Karpas-422 (cell line): ENCODE measurements around the gene WNT7A. TPM values are rescaled to one million over a fixed set of nuclear protein-coding genes. Genes with fewer than 3 reads are reported as not detected.

Source experiments
- DNase-seq: peaks from one replicate; pipeline ENCODE4 v3.0.0-alpha.2; 2015
- H2AFZ ChIP-seq: fragments of 200-600 bp; sonication (generic); 2 replicates; pipeline ENCODE4 v1.6.1; 2014; ENCODE audit warnings: antibody characterized with exemption, low read length, mixed read lengths
- H3K27ac ChIP-seq: fragments of 200-600 bp; sonication (generic); 2 replicates; pipeline ENCODE4 v1.5.1; 2014; ENCODE audit warnings: mild to moderate bottlenecking, low read length, moderate library complexity
- H3K27me3 ChIP-seq: fragments of 200-600 bp; sonication (generic); 2 replicates; pipeline ENCODE4 v1.6.1; 2014; ENCODE audit warnings: low read length, mixed read lengths
- H3K36me3 ChIP-seq: fragments of 200-600 bp; sonication (generic); 2 replicates; pipeline ENCODE4 v1.6.1; 2014; ENCODE audit warnings: low read length, mixed read lengths; ENCODE audit not compliant: insufficient read depth
- H3K4me1 ChIP-seq: fragments of 200-600 bp; sonication (generic); 2 replicates; pipeline ENCODE4 v1.6.1; 2014; ENCODE audit warnings: mild to moderate bottlenecking, low read length, mixed read lengths
- H3K4me2 ChIP-seq: fragments of 200-600 bp; sonication (generic); 2 replicates; pipeline ENCODE4 v1.6.1; 2014; ENCODE audit warnings: low read length, low read depth, mild to moderate bottlenecking; ENCODE audit not compliant: poor library complexity, severe bottlenecking
- H3K4me3 ChIP-seq: fragments of 200-600 bp; sonication (generic); 2 replicates; pipeline ENCODE4 v1.5.1; 2014; ENCODE audit warnings: mild to moderate bottlenecking, antibody characterized with exemption, low read length, mixed read lengths
- H3K79me2 ChIP-seq: fragments of 200-600 bp; sonication (generic); 2 replicates; pipeline ENCODE4 v1.6.1; 2014; ENCODE audit warnings: mild to moderate bottlenecking, low read length, mixed read lengths
- H3K9ac ChIP-seq: fragments of 200-600 bp; sonication (generic); 2 replicates; pipeline ENCODE4 v1.6.0; 2014; ENCODE audit warnings: low read length
- H3K9me2 ChIP-seq: fragments of 200-600 bp; sonication (generic), shearing (Covaris generic); replicated peaks from 2 replicates; pipeline ENCODE4 v1.6.0; 2014; ENCODE audit warnings: mild to moderate bottlenecking, low read length, moderate library complexity; ENCODE audit not compliant: insufficient read depth
- H3K9me3 ChIP-seq: fragments of 300-700, 200-600 bp; sonication (generic); 2 replicates; pipeline ENCODE4 v1.6.1; 2014; ENCODE audit warnings: low read length, mixed read lengths
- H4K20me1 ChIP-seq: fragments of 200-600 bp; sonication (generic); 2 replicates; pipeline ENCODE4 v1.6.1; 2014; ENCODE audit warnings: mild to moderate bottlenecking, antibody characterized with exemption, low read length, low read depth; ENCODE audit not compliant: insufficient read depth
- total RNA-seq: library from RNA; depleted of rRNA; stranded (reverse); fragments of >200 nt; shearing (Covaris generic); gene quantifications from 2 replicates; pipeline ENCODE4 v1.2.3, GENCODE V29; 2014; ENCODE audit warnings: low replicate concordance

The WNT7A gene
- total RNA-seq, 1 experiment from 2014 or later, result not detected

GRCh38 chr3:13873818-13874217 lies 6.1 kb downstream of the WNT7A start:
- H3K36me3 ChIP-seq, result no peaks in the 10 kb centered on the region
- H4K20me1 ChIP-seq, result no peaks in the 10 kb centered on the region
- H3K79me2 ChIP-seq, result no peaks in the 10 kb centered on the region
- H3K9me2 ChIP-seq, result no peaks in the 10 kb centered on the region
- no peak overlapping the region for H2AFZ ChIP-seq
- no peak for DNase-seq
- H3K4me1 ChIP-seq, result no peaks in the 10 kb centered on the region
- H3K9ac ChIP-seq, result no peak overlapping the region
- no peak overlapping the region for H3K4me3 ChIP-seq
- no peak overlapping the region for H3K27ac ChIP-seq
- H3K27me3 ChIP-seq, result no peaks in the 10 kb centered on the region
- H3K4me2 ChIP-seq, result no peak overlapping the region
- no peaks in the 10 kb centered on the region for H3K9me3 ChIP-seq

- H3K9me3 ChIP-seq, result no peaks in the 10 kb centered on the region
- no peaks in the 10 kb centered on the region for H3K27me3 ChIP-seq
- no peak overlapping the region for H3K27ac ChIP-seq
- DNase-seq, result no peak
- no peaks in the 10 kb centered on the region for H3K4me1 ChIP-seq
- no peaks in the 10 kb centered on the region for H3K79me2 ChIP-seq
- H3K4me3 ChIP-seq, result no peak overlapping the region
- H3K9ac ChIP-seq, result no peak overlapping the region
- no peak overlapping the region for H3K4me2 ChIP-seq
- no peaks in the 10 kb centered on the region for H3K36me3 ChIP-seq
- H3K9me2 ChIP-seq, result no peaks in the 10 kb centered on the region
- no peak overlapping the region for H2AFZ ChIP-seq
- no peaks in the 10 kb centered on the region for H4K20me1 ChIP-seq
These were observed 7.4 kb downstream of the WNT7A start for GRCh38 chr3:13872451-13872850.

- no peak for DNase-seq
- no peak overlapping the region for H3K4me3 ChIP-seq
- H3K9me3 ChIP-seq, result no peaks in the 10 kb centered on the region
- H3K9ac ChIP-seq, result no peak overlapping the region
- H3K27ac ChIP-seq, result no peak overlapping the region
- no peaks in the 10 kb centered on the region for H3K9me2 ChIP-seq
- no peaks in the 10 kb centered on the region for H4K20me1 ChIP-seq
- H3K36me3 ChIP-seq, result no peaks in the 10 kb centered on the region
- no peaks in the 10 kb centered on the region for H3K4me1 ChIP-seq
- H2AFZ ChIP-seq, result no peak overlapping the region
- H3K79me2 ChIP-seq, result no peaks in the 10 kb centered on the region
- no peak overlapping the region for H3K4me2 ChIP-seq
- H3K27me3 ChIP-seq, result no peaks in the 10 kb centered on the region
These were observed 8.1 kb downstream of the WNT7A start for GRCh38 chr3:13871791-13872190.

- DNase-seq, result no peak
- H3K27ac ChIP-seq, result no peak overlapping the region
- no peaks in the 10 kb centered on the region for H3K27me3 ChIP-seq
- H4K20me1 ChIP-seq, result no peaks in the 10 kb centered on the region
- no peaks in the 10 kb centered on the region for H3K9me3 ChIP-seq
- H3K79me2 ChIP-seq, result no peaks in the 10 kb centered on the region
- H3K9me2 ChIP-seq, result no peaks in the 10 kb centered on the region
- H3K36me3 ChIP-seq, result no peaks in the 10 kb centered on the region
- no peak overlapping the region for H2AFZ ChIP-seq
- no peak overlapping the region for H3K9ac ChIP-seq
- no peaks in the 10 kb centered on the region for H3K4me1 ChIP-seq
- H3K4me3 ChIP-seq, result no peak overlapping the region
- no peak overlapping the region for H3K4me2 ChIP-seq
These were observed 9.0 kb downstream of the WNT7A start for GRCh38 chr3:13870902-13871301.

GRCh38 chr3:13869761-13870343 lies 10.0 kb downstream of the WNT7A start:
- H3K4me3 ChIP-seq, result no peak overlapping the region
- H2AFZ ChIP-seq, result no peak overlapping the region
- H3K4me2 ChIP-seq, result no peak overlapping the region
- H3K9me3 ChIP-seq, result no peaks in the 10 kb centered on the region
- no peak overlapping the region for H3K9ac ChIP-seq
- no peak overlapping the region for H3K27ac ChIP-seq
- H3K79me2 ChIP-seq, result no peaks in the 10 kb centered on the region
- no peaks in the 10 kb centered on the region for H3K36me3 ChIP-seq
- H3K9me2 ChIP-seq, result no peaks in the 10 kb centered on the region
- H3K27me3 ChIP-seq, result no peaks in the 10 kb centered on the region
- no peak for DNase-seq
- no peaks in the 10 kb centered on the region for H4K20me1 ChIP-seq
- H3K4me1 ChIP-seq, result no peaks in the 10 kb centered on the region

GRCh38 chr3:13868844-13869724 lies 10.8 kb downstream of the WNT7A start:
- no peak overlapping the region for H2AFZ ChIP-seq
- no peaks in the 10 kb centered on the region for H3K4me1 ChIP-seq
- no peaks in the 10 kb centered on the region for H3K79me2 ChIP-seq
- no peak overlapping the region for H3K4me2 ChIP-seq
- H3K9me3 ChIP-seq, result no peaks in the 10 kb centered on the region
- no peak overlapping the region for H3K27ac ChIP-seq
- no peaks in the 10 kb centered on the region for H3K9me2 ChIP-seq
- H3K9ac ChIP-seq, result no peak overlapping the region
- no peaks in the 10 kb centered on the region for H3K27me3 ChIP-seq
- no peak for DNase-seq
- no peaks in the 10 kb centered on the region for H3K36me3 ChIP-seq
- H3K4me3 ChIP-seq, result no peak overlapping the region
- H4K20me1 ChIP-seq, result no peaks in the 10 kb centered on the region

GRCh38 chr3:13867732-13868131 lies 12.1 kb downstream of the WNT7A start:
- H3K36me3 ChIP-seq, result no peaks in the 10 kb centered on the region
- H4K20me1 ChIP-seq, result no peaks in the 10 kb centered on the region
- no peaks in the 10 kb centered on the region for H3K9me2 ChIP-seq
- no peaks in the 10 kb centered on the region for H3K27me3 ChIP-seq
- H3K79me2 ChIP-seq, result no peaks in the 10 kb centered on the region
- DNase-seq, result no peak
- no peak overlapping the region for H3K9ac ChIP-seq
- no peak overlapping the region for H2AFZ ChIP-seq
- H3K4me2 ChIP-seq, result no peak overlapping the region
- no peak overlapping the region for H3K27ac ChIP-seq
- H3K4me1 ChIP-seq, result no peaks in the 10 kb centered on the region
- H3K9me3 ChIP-seq, result no peaks in the 10 kb centered on the region
- no peak overlapping the region for H3K4me3 ChIP-seq

- DNase-seq, result no peak
- no peaks in the 10 kb centered on the region for H4K20me1 ChIP-seq
- no peaks in the 10 kb centered on the region for H3K4me1 ChIP-seq
- no peak overlapping the region for H3K4me2 ChIP-seq
- H3K9ac ChIP-seq, result no peak overlapping the region
- H3K27me3 ChIP-seq, result no peaks in the 10 kb centered on the region
- no peak overlapping the region for H3K27ac ChIP-seq
- no peak overlapping the region for H2AFZ ChIP-seq
- H3K9me3 ChIP-seq, result no peaks in the 10 kb centered on the region
- H3K9me2 ChIP-seq, result no peaks in the 10 kb centered on the region
- no peaks in the 10 kb centered on the region for H3K79me2 ChIP-seq
- H3K36me3 ChIP-seq, result no peaks in the 10 kb centered on the region
- H3K4me3 ChIP-seq, result no peak overlapping the region
These were observed 13.6 kb downstream of the WNT7A start for GRCh38 chr3:13866041-13866965.
